GM12878 (cell line): Measurements from ENCODE around the gene ALDH1L2. TPM values are rescaled to one million over a fixed set of nuclear protein-coding genes. Genes with fewer than 3 reads are reported as not detected.
A peak's percentile ranks its signal among the peaks of the same experiment; 100 is the strongest.

Experiments
- CHD4 ChIP-seq: fragments of 200-600 bp; sonication (generic); IDR thresholded peaks from 2 replicates; pipeline ENCODE4 v1.6.1; 2016; ENCODE audit warnings: mild to moderate bottlenecking
- IRF4 ChIP-seq: IDR thresholded peaks from 2 replicates; pipeline ENCODE4 v1.6.1; 2011; ENCODE audit warnings: low read depth, low read length
- KDM1A ChIP-seq: fragments of 200-600 bp; sonication (generic); IDR thresholded peaks from 2 replicates; pipeline ENCODE4 v1.6.1; 2016; ENCODE audit warnings: borderline replicate concordance
- NFIC ChIP-seq: IDR thresholded peaks from 2 replicates; pipeline ENCODE4 v1.6.1; 2012; ENCODE audit warnings: low read depth, mild to moderate bottlenecking, inconsistent platforms, low read length, moderate library complexity
- PAX5 ChIP-seq: IDR thresholded peaks from 2 replicates; pipeline ENCODE4 v1.6.1; 2011; ENCODE audit warnings: low read depth, low read length, borderline replicate concordance
- PML ChIP-seq: IDR thresholded peaks from 2 replicates; pipeline ENCODE4 v1.6.1; 2012; ENCODE audit warnings: low read length, inconsistent platforms
- POLR2A ChIP-seq: IDR thresholded peaks from 2 replicates; pipeline ENCODE4 v1.6.1; 2011; ENCODE audit warnings: low read depth, mild to moderate bottlenecking, low read length
- RELA ChIP-seq: fragments of 450-650 bp; IDR thresholded peaks from 2 replicates; pipeline ENCODE4 v1.8.0; 2014; ENCODE audit warnings: borderline replicate concordance; ENCODE audit not compliant: partially characterized antibody
- TCF12 ChIP-seq: IDR thresholded peaks from 2 replicates; pipeline ENCODE4 v1.6.1; 2011; ENCODE audit warnings: low read depth, mild to moderate bottlenecking, low read length
- YY1 ChIP-seq: IDR thresholded peaks from 2 replicates; pipeline ENCODE4 v1.6.1; 2011; ENCODE audit warnings: low read depth, mild to moderate bottlenecking, low read length
- polyA plus RNA-seq, 11 experiments: library from polyadenylated mRNA; depleted of rRNA in 4 of 11; unstranded in 6 of 11; stranded (reverse) in 5 of 11; fragments of >200 nt; fragmentation: Nextera tagmentation in 4 of 11; fragmentation: Illumina TruSeq in 1 of 11; extraction: Ambion mirVana in 4 of 11; extraction: Trizol in 1 of 11; gene quantifications; 1 replicate in 1 of 11; 2 replicates in 10 of 11; pipeline versions ENCODE4 v1.2.1 to v1.2.3, GENCODE V29; 2011 to 2016; ENCODE audit warnings: inconsistent platforms in 2 of 11, missing spikeins in 2 of 11, low read depth in 1 of 11
- total RNA-seq, 4 experiments: library from RNA; depleted of rRNA in 3 of 4; stranded (reverse); fragments of >200 nt in 3 of 4; fragmentation: Illumina TruSeq in 1 of 4; extraction: Trizol in 1 of 4; gene quantifications; 2 replicates each; pipeline versions ENCODE4 v1.2.1 to v1.2.3, GENCODE V29; 2013 to 2021
- TF ChIP-seq, protein P1 (sequence below): fragments of 450-650 bp; IDR thresholded peaks from 2 replicates; pipeline ENCODE4 v1.6.1; 2017; ENCODE audit warnings: mild to moderate bottlenecking, low read depth, inconsistent platforms; ENCODE audit not compliant: poor library complexity, severe bottlenecking
- TF ChIP-seq, protein P2 (sequence below): fragments of 450-650 bp; IDR thresholded peaks from 2 replicates; pipeline ENCODE4 v1.6.1; 2014; ENCODE audit warnings: mild to moderate bottlenecking
- TF ChIP-seq, protein P3 (sequence below): IDR thresholded peaks from 2 replicates; pipeline ENCODE4 v1.6.1; 2011; ENCODE audit warnings: low read depth, mild to moderate bottlenecking, low read length, moderate library complexity, borderline replicate concordance; ENCODE audit errors: extremely low read depth
- TF ChIP-seq, protein P4 (sequence below): IDR thresholded peaks from 2 replicates; pipeline ENCODE4 v1.6.1; 2012; ENCODE audit warnings: mild to moderate bottlenecking, low read depth, low read length

The ALDH1L2 gene
- total and polyA plus RNA-seq, 10 of the 15 experiments (the other 5 are each of a cell fraction or from before 2014, with no cell fraction given), result 0.15 to 13.7 (median 8.5) TPM

DNA sequence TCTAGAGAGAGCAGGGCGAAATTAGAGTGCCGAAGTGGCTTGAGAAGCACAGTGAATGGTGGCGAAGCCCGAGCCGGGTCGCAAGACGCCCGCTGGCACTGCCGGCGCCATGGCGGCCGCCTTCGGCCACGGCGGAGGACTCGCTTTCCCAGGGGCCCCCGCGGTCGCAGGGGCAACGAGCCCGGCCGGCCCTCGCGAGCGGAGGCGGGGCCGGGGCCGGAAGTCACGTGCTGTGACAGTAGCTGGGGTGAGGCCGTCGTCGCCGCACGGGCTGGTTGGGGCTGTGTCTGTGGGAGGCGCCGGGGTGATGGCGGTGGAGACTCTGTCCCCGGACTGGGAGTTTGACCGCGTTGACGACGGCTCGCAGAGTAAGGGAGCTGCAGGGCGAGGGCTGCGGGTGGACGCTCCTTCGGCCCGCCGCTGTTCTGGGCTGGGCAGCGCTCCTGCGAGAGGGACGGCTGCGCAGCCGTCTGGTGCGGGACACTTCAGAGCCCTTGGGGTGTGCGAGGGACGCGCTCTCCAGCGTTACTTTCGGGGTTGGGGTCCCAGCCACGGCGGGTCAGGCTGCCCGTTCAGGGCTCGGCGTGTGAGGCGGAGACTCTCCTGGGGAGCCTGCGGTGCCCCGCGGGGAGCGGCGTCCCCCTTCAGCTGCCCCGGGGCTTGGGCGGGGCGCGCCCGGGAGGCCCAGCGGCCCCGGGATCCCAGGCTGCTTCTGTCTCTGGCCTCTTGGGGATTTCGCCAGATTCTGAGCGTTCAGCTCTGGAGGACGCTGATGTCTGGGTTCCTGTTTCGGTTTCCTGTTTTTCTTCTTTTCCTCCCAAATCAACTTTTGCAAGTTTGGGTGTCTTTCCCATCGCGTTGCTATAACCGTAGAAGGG lies 23.5 kb upstream of the ALDH1L2 start, which contains the start of gene WASHC4 (continued):
- TF ChIP-seq, protein P1, sequence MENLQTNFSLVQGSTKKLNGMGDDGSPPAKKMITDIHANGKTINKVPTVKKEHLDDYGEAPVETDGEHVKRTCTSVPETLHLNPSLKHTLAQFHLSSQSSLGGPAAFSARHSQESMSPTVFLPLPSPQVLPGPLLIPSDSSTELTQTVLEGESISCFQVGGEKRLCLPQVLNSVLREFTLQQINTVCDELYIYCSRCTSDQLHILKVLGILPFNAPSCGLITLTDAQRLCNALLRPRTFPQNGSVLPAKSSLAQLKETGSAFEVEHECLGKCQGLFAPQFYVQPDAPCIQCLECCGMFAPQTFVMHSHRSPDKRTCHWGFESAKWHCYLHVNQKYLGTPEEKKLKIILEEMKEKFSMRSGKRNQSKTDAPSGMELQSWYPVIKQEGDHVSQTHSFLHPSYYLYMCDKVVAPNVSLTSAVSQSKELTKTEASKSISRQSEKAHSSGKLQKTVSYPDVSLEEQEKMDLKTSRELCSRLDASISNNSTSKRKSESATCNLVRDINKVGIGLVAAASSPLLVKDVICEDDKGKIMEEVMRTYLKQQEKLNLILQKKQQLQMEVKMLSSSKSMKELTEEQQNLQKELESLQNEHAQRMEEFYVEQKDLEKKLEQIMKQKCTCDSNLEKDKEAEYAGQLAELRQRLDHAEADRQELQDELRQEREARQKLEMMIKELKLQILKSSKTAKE, result no peak
- TF ChIP-seq YY1, result peak; percentile 99
- peak; percentile 87 for TF ChIP-seq PML
- TF ChIP-seq PAX5, result peak; percentile 56; the same call in 1 of the 2 replicates
- TF ChIP-seq POLR2A, result peak; percentile 100
- TF ChIP-seq, protein P2, sequence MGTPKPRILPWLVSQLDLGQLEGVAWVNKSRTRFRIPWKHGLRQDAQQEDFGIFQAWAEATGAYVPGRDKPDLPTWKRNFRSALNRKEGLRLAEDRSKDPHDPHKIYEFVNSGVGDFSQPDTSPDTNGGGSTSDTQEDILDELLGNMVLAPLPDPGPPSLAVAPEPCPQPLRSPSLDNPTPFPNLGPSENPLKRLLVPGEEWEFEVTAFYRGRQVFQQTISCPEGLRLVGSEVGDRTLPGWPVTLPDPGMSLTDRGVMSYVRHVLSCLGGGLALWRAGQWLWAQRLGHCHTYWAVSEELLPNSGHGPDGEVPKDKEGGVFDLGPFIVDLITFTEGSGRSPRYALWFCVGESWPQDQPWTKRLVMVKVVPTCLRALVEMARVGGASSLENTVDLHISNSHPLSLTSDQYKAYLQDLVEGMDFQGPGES, result peak; percentile 38; the same call in 1 of the 2 replicates
- 0 out of 2 replicates have a peak, but pooled peaks have one; percentile 11 for TF ChIP-seq IRF4
- no peak for TF ChIP-seq KDM1A
- TF ChIP-seq, protein P3, sequence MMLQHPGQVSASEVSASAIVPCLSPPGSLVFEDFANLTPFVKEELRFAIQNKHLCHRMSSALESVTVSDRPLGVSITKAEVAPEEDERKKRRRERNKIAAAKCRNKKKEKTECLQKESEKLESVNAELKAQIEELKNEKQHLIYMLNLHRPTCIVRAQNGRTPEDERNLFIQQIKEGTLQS, result peak; percentile 86
- peak; percentile 94 for TF ChIP-seq RELA
- TF ChIP-seq, protein P4, sequence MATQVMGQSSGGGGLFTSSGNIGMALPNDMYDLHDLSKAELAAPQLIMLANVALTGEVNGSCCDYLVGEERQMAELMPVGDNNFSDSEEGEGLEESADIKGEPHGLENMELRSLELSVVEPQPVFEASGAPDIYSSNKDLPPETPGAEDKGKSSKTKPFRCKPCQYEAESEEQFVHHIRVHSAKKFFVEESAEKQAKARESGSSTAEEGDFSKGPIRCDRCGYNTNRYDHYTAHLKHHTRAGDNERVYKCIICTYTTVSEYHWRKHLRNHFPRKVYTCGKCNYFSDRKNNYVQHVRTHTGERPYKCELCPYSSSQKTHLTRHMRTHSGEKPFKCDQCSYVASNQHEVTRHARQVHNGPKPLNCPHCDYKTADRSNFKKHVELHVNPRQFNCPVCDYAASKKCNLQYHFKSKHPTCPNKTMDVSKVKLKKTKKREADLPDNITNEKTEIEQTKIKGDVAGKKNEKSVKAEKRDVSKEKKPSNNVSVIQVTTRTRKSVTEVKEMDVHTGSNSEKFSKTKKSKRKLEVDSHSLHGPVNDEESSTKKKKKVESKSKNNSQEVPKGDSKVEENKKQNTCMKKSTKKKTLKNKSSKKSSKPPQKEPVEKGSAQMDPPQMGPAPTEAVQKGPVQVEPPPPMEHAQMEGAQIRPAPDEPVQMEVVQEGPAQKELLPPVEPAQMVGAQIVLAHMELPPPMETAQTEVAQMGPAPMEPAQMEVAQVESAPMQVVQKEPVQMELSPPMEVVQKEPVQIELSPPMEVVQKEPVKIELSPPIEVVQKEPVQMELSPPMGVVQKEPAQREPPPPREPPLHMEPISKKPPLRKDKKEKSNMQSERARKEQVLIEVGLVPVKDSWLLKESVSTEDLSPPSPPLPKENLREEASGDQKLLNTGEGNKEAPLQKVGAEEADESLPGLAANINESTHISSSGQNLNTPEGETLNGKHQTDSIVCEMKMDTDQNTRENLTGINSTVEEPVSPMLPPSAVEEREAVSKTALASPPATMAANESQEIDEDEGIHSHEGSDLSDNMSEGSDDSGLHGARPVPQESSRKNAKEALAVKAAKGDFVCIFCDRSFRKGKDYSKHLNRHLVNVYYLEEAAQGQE, result 0 out of 2 replicates have a peak, but pooled peaks have one; percentile 30
- TF ChIP-seq CHD4, result no peak
- no peak for TF ChIP-seq NFIC
- TF ChIP-seq TCF12, result peak; percentile 59; the same call in 1 of the 2 replicates
